ENCODE data around the gene GSG1L. TPM values are rescaled to one million over a fixed set of nuclear protein-coding genes. Genes with fewer than 3 reads are reported as not detected.

Gene GSG1L
- total RNA-seq, 4 donors from 2014 or later: not detected

DNA sequence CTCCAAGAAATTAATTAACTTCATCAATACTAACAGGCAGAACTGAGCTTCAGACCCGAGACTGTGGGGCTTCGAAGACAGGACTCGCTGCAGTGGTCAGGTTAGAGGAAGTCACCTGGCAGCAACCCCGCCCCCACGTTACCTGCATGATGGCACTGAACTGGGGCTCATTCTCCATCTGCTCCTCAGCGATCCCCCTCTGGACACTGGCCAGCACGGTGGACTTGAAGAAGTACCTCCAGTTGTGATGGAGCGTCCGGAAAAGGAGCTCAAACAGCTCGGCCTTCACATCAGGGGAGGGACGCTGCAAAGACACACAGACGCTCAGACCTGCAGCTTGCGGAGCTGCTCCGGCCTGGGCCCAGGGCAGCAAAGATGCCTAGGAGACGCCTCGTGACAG, 40.9 kb upstream of the GSG1L start:
- peaks cover 0 to 99% (median 5%) of the 10 kb centered on the region in 3 donors for H3K36me3 ChIP-seq
- peak in 1 of 3 donors; percentile 43 for DNase-seq

DNA sequence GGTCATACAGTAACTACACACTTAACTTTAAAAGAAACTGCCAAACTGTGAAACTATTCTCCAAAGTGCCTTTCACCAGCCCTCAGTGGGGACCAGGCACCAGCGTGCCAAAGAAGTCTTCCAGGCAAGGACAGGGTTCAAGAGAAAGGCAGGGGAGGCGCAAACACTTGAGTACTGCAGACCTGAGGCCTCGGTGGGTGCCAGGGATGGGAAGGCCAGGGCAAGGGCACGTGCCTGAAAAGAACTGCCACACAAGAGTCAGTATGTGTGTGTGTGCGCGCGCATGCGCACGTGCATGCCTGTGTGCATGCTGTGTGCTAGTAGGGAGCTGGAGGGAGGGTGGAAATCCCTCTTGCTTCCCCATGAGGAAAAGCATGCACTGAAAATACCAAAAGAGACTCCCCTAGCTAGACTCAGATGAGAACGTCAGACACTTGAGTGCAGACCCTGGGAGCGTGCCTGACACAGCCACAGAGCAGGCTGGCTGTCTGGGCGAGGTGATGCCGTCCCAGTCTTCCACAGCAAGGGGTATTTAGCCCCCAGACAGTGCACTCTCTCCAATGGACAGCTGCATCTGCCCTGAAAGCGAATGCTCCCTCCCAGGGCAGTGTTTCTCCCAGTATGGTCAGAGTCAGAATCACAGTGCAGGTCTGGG, 40.1 kb upstream of the GSG1L start:
- TF ChIP-seq, protein P1, sequence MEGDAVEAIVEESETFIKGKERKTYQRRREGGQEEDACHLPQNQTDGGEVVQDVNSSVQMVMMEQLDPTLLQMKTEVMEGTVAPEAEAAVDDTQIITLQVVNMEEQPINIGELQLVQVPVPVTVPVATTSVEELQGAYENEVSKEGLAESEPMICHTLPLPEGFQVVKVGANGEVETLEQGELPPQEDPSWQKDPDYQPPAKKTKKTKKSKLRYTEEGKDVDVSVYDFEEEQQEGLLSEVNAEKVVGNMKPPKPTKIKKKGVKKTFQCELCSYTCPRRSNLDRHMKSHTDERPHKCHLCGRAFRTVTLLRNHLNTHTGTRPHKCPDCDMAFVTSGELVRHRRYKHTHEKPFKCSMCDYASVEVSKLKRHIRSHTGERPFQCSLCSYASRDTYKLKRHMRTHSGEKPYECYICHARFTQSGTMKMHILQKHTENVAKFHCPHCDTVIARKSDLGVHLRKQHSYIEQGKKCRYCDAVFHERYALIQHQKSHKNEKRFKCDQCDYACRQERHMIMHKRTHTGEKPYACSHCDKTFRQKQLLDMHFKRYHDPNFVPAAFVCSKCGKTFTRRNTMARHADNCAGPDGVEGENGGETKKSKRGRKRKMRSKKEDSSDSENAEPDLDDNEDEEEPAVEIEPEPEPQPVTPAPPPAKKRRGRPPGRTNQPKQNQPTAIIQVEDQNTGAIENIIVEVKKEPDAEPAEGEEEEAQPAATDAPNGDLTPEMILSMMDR (IDR thresholded peaks at IDR 0.05): no peak
- no peak for TF ChIP-seq POLR2A (IDR thresholded peaks at IDR 0.05)
- peak in 1 of 3 donors; percentile 39 for DNase-seq
- Histone ChIP-seq H3K4me3 (no peak overlapping the region), H3K9me3 (no peaks in the 10 kb centered on the region), H3K36me3 (peaks cover 0 to 100% (median 5%) of the 10 kb centered on the region in 3 donors), H3K27ac (no peak overlapping the region), H3K4me1 (no peaks in the 10 kb centered on the region), H3K27me3 (no peaks in the 10 kb centered on the region)

More for the DNA sequence above, 40.9 kb upstream of the GSG1L start:
- Histone ChIP-seq H3K4me1 (no peaks in the 10 kb centered on the region), H3K27ac (no peak overlapping the region), H3K4me3 (no peak overlapping the region), H3K27me3 (no peaks in the 10 kb centered on the region), H3K9me3 (no peaks in the 10 kb centered on the region)
- TF ChIP-seq POLR2A (IDR thresholded peaks at IDR 0.05): no peak
- TF ChIP-seq, protein P1 (IDR thresholded peaks at IDR 0.05): no peak

DNA sequence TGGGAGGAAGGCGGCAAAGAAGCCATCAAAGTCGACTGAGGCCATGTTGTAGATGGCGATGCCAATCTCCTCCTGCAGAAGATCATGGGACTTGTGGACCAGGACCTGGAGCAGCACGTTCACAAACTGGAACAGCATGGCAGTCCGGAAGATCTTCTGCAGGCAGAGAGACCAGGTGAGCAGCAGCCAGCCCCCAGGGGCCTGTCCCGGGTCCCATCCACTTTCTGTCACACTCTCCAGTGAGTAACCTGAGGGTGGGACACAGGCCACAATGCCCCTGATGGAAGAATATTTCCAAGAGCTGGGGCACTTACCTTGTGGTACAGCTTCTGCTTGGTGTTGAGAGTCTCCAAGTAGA, 38.0 kb upstream of the GSG1L start:
- Histone ChIP-seq H3K4me1 (no peaks in the 10 kb centered on the region), H3K9me3 (no peaks in the 10 kb centered on the region), H3K27ac (no peak overlapping the region), H3K27me3 (no peaks in the 10 kb centered on the region), H3K4me3 (no peak overlapping the region), H3K36me3 (peaks cover 0 to 100% (median 5%) of the 10 kb centered on the region in 3 donors)
- TF ChIP-seq, protein P1 (IDR thresholded peaks at IDR 0.05): no peak
- TF ChIP-seq POLR2A (IDR thresholded peaks at IDR 0.05): no peak
- DNase-seq: peak in 1 of 3 donors; percentile 9

DNA sequence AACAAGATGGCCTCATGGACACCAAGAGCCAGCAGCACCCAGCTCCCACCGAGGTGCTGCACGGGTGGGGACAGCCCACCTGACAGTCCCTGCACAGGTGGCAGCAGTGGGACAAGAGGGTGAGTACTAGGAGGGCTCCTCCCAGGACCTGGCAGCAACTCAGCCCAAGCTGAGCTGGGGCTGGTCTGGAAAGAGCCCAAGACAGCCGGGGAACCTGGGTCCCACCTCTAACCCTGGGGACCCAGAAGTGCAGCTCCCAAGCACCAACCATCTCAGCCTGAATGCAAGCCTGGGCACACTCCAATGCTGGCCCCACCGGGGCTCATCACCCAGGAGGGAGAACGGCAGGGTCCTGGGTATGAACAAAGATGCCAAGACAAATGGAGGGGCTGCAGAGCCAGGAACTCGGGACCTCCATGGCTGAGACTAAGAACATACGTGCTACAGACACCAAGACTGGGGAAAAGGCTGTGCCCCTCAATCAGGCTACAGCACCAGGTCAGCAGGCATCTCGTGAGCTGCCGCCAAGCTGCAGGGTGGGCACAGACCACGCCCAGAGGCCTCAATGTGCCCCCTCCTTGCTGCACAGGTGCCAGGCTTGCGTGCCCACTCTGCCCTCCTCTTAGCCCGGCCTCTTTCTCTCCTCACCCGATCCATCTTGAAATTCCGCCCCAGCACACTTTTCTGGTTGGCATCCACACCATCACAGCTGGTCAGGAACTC, 37.5 kb upstream of the GSG1L start:
- no peak overlapping the region for H3K4me3 ChIP-seq
- H3K9me3 ChIP-seq: no peaks in the 10 kb centered on the region
- DNase-seq: no peak
- TF ChIP-seq POLR2A (IDR thresholded peaks at IDR 0.05): no peak
- TF ChIP-seq, protein P1 (IDR thresholded peaks at IDR 0.05): no peak
- H3K27ac ChIP-seq: no peak overlapping the region
- no peaks in the 10 kb centered on the region for H3K4me1 ChIP-seq
- H3K27me3 ChIP-seq: no peaks in the 10 kb centered on the region
- peaks cover 0 to 95% (median 5%) of the 10 kb centered on the region in 3 donors for H3K36me3 ChIP-seq

DNA sequence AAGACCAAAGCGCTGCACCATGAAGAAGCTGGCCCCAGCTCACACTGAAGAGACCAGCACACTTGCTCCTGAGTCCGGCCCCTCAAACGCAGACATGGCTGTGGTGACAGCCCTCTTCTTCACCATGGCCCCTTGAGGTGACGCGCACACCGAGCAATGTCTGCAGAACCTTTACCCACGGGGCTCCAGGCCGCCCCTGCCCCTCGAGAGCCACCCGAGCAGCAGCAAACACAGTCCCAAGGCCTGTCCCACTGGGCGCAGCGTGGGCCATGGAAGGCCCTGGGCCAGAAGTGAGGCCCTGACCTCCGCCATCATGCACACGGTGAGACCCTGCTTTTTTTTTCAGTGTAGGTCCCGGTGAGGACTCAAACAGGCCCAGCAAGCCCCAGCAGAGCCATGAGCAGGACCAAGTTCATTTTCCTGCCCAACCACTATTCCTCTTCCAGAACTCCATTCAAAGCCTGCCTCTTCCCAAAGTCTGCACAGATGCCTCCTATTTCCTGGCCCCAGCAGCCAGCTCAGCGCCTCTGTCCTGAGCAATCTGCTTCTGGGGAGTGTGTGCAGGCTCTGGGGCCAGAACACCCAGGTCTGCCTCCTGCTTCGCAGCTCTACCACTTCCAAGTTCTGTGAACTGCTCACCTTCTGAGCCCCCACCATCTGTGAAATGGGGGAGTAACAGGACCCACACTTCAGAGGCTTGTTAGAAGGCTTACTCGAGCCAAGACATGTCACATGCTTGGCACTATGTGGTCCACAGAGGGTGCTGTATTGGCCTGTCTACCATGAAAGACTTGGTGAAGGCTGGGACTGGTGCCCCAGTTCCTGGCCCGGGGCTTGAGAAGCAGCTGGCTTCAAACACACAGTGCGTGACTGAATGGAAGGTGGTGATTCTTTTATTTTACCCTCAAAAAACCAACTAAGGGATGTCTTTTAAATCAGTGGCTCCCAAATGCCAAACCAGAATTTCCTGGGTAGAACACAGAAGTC, 35.7 kb upstream of the GSG1L start:
- H3K27ac ChIP-seq: no peak overlapping the region
- H3K4me1 ChIP-seq: no peaks in the 10 kb centered on the region
- H3K4me3 ChIP-seq: no peak overlapping the region
- no peaks in the 10 kb centered on the region for H3K27me3 ChIP-seq
- peak in 1 of 3 donors; percentile 1 for DNase-seq
- peaks cover 0 to 78% (median 0%) of the 10 kb centered on the region in 3 donors for H3K36me3 ChIP-seq
- no peaks in the 10 kb centered on the region for H3K9me3 ChIP-seq
- TF ChIP-seq, protein P1 (IDR thresholded peaks at IDR 0.05): no peak
- no peak for TF ChIP-seq POLR2A (IDR thresholded peaks at IDR 0.05)
